ENCODE measurements around the gene LTBP2. TPM values are rescaled to one million over a fixed set of nuclear protein-coding genes. Genes with fewer than 3 reads are reported as not detected.

LTBP2 gene
- total and polyA plus RNA-seq, 2 of the 8 experiments (the other 6 are each of a cell fraction or from before 2014, with no cell fraction given), result 0.48 to 0.89 TPM

GRCh38 chr14:74594029-74594428 lies 18.0 kb downstream of the LTBP2 start:
- Histone ChIP-seq H3K14ac (ENCODE audit: insufficient read length) (no peak overlapping the region), H3K79me1 (ENCODE audit: low read depth, low read length) (no peaks in the 10 kb centered on the region), H3K4ac (replicated peaks; ENCODE audit: insufficient read length, low read depth, low read length) (no peak overlapping the region), H2BK15ac (ENCODE audit: low read length) (no peak overlapping the region), H3K56ac (replicated peaks; ENCODE audit: insufficient read length, low read depth, low read length) (no peak overlapping the region), H3K79me2 (ENCODE audit: control insufficient read depth in 1 of 2, insufficient read depth in 2 of 2, low read length in 2 of 2) (no peaks in the 10 kb centered on the region), H4K5ac (ENCODE audit: insufficient read length, low read depth, low read length) (no peak overlapping the region), H2AK5ac (ENCODE audit: low read depth, low read length) (no peak overlapping the region), H4K8ac (ENCODE audit: extremely low read depth, insufficient read depth, low read length) (no peak overlapping the region), H3K27ac (ENCODE audit: low read depth, low read length) (no peak overlapping the region), H3K4me3 (ENCODE audit: extremely low read depth in 1 of 4, insufficient read depth in 2 of 4, low read depth in 3 of 4, low read length in 4 of 4) (no peak overlapping the region), H3K18ac (ENCODE audit: extremely low read depth, low read length) (no peak overlapping the region), H3K36me3 (ENCODE audit: control insufficient read depth in 2 of 4, insufficient read depth in 4 of 4, low read length in 3 of 4) (no peaks in the 10 kb centered on the region), H2BK12ac (ENCODE audit: low read depth, low read length) (no peak overlapping the region), H3K4me2 (ENCODE audit: insufficient read depth in 1 of 2, low read depth in 2 of 2, low read length in 2 of 2) (no peak overlapping the region), H3K4me1 (replicated peaks in 1 of 4; ENCODE audit: control insufficient read depth in 3 of 4, insufficient read depth in 4 of 4, low read length in 3 of 4) (no peaks in the 10 kb centered on the region; a peak in 1 of 7 replicates), H2BK5ac (ENCODE audit: low read depth, low read length) (no peak overlapping the region), H2AFZ (ENCODE audit: low read length) (no peak overlapping the region), H4K20me1 (replicated peaks in 1 of 2; ENCODE audit: control insufficient read depth in 1 of 2, insufficient read depth in 2 of 2, low read length in 2 of 2) (peaks cover 0 to 2% of the 10 kb centered on the region in 2 experiments), H3K9ac (replicated peaks in 1 of 4; ENCODE audit: extremely low read depth in 1 of 4, low read depth in 3 of 4, low read length in 3 of 4) (no peak overlapping the region), H4K91ac (replicated peaks; ENCODE audit: insufficient read length, low read length) (no peak overlapping the region), H3K23ac (ENCODE audit: insufficient read length) (no peak overlapping the region), H3K27me3 (replicated peaks in 1 of 4; ENCODE audit: control insufficient read depth in 3 of 4, extremely low read depth in 1 of 4, insufficient read depth in 3 of 4, low read length in 3 of 4) (no peaks in the 10 kb centered on the region), H3K9me3 (ENCODE audit: insufficient read depth in 2 of 2, low read depth in 1 of 2, low read length in 1 of 2) (no peaks in the 10 kb centered on the region), H3K23me2 (ENCODE audit: low read depth, low read length) (no peaks in the 10 kb centered on the region), H2BK120ac (replicated peaks; ENCODE audit: low read depth, low read length) (no peak overlapping the region), H2BK20ac (ENCODE audit: low read length) (no peak overlapping the region)
- no peak for TF ChIP-seq BCL11A (IDR thresholded peaks at IDR 0.05; ENCODE audit: low read depth in 2 of 2, low read length in 2 of 2)
- no peak for TF ChIP-seq JUND (IDR thresholded peaks at IDR 0.05; ENCODE audit: low read length)
- TF ChIP-seq RXRA (IDR thresholded peaks at IDR 0.05; ENCODE audit: insufficient read depth, low read depth, low read length), result no peak
- TF ChIP-seq, protein P1, sequence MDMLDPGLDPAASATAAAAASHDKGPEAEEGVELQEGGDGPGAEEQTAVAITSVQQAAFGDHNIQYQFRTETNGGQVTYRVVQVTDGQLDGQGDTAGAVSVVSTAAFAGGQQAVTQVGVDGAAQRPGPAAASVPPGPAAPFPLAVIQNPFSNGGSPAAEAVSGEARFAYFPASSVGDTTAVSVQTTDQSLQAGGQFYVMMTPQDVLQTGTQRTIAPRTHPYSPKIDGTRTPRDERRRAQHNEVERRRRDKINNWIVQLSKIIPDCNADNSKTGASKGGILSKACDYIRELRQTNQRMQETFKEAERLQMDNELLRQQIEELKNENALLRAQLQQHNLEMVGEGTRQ (IDR thresholded peaks at IDR 0.05; ENCODE audit: low read length), result no peak
- no peak for TF ChIP-seq GTF2F1 (IDR thresholded peaks at IDR 0.05; ENCODE audit: borderline replicate concordance, low read depth, low read length)
- TF ChIP-seq TCF12 (IDR thresholded peaks at IDR 0.05; ENCODE audit: low read depth, low read length), result no peak
- TF ChIP-seq BRCA1 (IDR thresholded peaks at IDR 0.05; ENCODE audit: low read depth, low read length), result no peak
- no peak for TF ChIP-seq EP300 (IDR thresholded peaks at IDR 0.05; ENCODE audit: borderline replicate concordance in 1 of 2, low read depth in 2 of 2, low read length in 2 of 2)
- TF ChIP-seq SIN3A (conservative IDR thresholded peaks at IDR 0.05 in 1 of 2, IDR thresholded peaks at IDR 0.05 in 1 of 2; ENCODE audit: low read depth in 1 of 2, low read length in 2 of 2), result no peak
- POLR2A ChIA-PET (ENCODE audit: partially characterized antibody), result no interaction called here
- FAIRE-seq, result no peak
- WGBS, 2 experiments (ENCODE audit: extremely low coverage in 1 of 2, insufficient coverage in 1 of 2, insufficient read length in 1 of 2, insufficient replicate concordance in 2 of 2, low coverage in 1 of 2, low lambda C conversion rate in 2 of 2, missing lambda C conversion rate in 1 of 2), result 89% methylated on average over 7 of the region's 7 CpGs; no CpG with 5 or more reads in 1 of the 2 experiments
- no peak for DNase-seq (ENCODE audit: low read depth in 1 of 2, low spot score in 2 of 2)
- CTCF ChIA-PET (ENCODE audit: partially characterized antibody), result interaction anchor here (0.8 to 20.0 kb wide), 8 partner anchors 8 to 93 kb away, joined by 3 to 176 read pairs (median 4); partner anchors contain the start of gene LTBP2

Data from H1 (cell line).